GM12873 (cell line): Measurements from ENCODE around the gene HIP1R.

Source experiments
- TF ChIP-seq, protein P1 (sequence below): IDR thresholded peaks from 2 replicates; pipeline ENCODE4 v1.5.1; 2012; ENCODE audit warnings: low read depth, mild to moderate bottlenecking, moderate library complexity, low read length, control low read depth; ENCODE audit not compliant: insufficient read depth; ENCODE audit errors: missing control alignments

The HIP1R gene

DNA sequence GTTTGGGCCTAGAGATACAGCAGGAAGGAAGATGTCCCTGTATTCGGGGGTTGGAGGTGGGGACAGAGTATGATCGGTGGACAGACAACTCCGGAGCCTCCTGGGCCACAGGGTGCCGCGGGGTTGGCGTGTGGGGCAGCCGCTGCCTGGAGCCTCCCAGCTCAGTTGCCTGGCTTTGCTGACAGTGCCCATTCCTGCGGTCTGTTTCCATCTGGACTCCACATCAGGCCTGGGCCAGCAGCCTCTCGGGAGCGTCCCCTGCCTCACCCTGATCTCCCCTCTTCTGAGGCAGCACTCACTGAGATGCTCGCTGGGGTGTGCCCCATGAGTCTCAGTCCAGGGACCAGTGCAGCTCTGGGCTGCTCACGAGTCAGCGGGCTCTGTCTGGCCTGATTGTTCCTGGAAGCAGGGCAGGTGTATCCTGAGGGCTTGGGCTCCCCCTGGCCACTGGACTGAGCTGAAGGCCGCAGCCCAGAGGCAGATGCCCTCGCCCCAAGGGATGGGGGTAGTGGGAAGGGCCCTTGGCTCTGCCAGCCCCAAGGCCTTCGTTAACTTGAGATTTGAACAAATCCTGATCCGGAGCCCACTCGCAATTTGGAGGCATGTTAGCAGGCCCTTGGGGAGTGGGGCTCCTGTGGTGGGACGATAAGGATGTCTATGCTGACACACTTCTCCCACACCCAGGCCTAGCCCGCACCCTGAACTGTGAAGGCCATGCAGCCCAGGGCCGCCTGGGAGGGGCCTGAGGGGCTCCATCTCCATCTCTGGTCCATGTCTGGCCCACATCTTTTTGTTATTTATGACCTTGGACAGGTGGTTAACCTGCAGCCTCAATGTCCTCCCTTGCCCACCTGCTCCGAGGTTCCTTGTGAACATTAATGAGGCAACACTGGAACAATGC is 7.5 kb downstream of the HIP1R start:
- TF ChIP-seq, protein P1, sequence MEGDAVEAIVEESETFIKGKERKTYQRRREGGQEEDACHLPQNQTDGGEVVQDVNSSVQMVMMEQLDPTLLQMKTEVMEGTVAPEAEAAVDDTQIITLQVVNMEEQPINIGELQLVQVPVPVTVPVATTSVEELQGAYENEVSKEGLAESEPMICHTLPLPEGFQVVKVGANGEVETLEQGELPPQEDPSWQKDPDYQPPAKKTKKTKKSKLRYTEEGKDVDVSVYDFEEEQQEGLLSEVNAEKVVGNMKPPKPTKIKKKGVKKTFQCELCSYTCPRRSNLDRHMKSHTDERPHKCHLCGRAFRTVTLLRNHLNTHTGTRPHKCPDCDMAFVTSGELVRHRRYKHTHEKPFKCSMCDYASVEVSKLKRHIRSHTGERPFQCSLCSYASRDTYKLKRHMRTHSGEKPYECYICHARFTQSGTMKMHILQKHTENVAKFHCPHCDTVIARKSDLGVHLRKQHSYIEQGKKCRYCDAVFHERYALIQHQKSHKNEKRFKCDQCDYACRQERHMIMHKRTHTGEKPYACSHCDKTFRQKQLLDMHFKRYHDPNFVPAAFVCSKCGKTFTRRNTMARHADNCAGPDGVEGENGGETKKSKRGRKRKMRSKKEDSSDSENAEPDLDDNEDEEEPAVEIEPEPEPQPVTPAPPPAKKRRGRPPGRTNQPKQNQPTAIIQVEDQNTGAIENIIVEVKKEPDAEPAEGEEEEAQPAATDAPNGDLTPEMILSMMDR, result no peak

- TF ChIP-seq, protein P1, result no peak
These were observed 8.2 kb downstream of the HIP1R start for GRCh38 chr12:122843455-122843854.

- TF ChIP-seq, protein P1, result no peak
These were observed 9.2 kb downstream of the HIP1R start for GRCh38 chr12:122844366-122844971.

- TF ChIP-seq, protein P1, result no peak
These were observed 10.0 kb downstream of the HIP1R start for GRCh38 chr12:122845041-122845864.

DNA sequence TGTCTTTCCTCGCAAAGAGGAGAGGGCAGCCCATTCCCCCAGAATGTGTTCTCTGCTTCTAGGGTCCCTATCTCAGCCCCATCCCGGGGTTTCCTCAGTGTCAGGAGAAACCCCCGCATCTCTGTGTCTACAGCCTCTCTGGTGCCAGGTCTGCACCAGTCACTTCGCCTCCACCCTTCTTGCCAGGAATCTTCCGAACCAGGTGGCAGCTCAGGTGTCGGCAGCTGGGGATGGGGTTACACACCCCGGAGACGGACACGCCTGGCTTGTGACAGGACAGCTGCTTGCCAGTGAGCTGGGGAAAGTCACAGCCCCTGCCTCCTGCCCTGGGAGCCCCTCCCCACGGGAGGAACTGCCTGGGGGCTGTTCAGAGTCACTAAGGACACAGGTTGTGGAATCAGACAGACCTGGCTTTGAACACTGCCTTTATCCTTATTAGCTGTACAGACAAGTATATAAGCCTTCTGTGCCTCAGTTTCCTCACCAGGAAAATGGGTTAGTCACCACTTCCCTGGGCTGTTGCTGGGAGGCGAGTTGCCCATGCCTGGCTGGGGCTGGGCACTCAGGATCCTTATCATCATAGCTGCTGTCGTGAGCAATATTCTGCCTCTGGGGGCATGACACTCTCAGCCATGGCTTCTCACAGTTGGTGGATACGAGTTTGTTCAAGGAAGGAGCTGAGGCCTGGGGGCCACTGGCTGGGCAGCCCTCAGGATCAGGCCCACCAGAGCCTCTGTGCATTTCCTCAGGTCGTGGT is 10.8 kb downstream of the HIP1R start:
- TF ChIP-seq, protein P1, result no peak

GRCh38 chr12:122846622-122847515 is 11.6 kb downstream of the HIP1R start:
- TF ChIP-seq, protein P1, result no peak
